PFSK-1 (cell line): ENCODE measurements around the gene EYA4.

Experiments
- POLR2AphosphoS5 ChIP-seq: IDR thresholded peaks from 2 replicates; pipeline ENCODE4 v1.6.1; 2012; ENCODE audit warnings: low read depth, mild to moderate bottlenecking, control low read depth, low read length, moderate library complexity
- SIN3A ChIP-seq: IDR thresholded peaks from 2 replicates; pipeline ENCODE4 v1.6.1; 2012; ENCODE audit warnings: mild to moderate bottlenecking, low read length, moderate library complexity, borderline replicate concordance; ENCODE audit not compliant: insufficient read depth
- TAF1 ChIP-seq: IDR thresholded peaks from 2 replicates; pipeline ENCODE4 v1.6.1; 2012; ENCODE audit warnings: low read length, control low read depth, borderline replicate concordance; ENCODE audit not compliant: insufficient read depth
- TF ChIP-seq, protein P1 (sequence below), 2 experiments: IDR thresholded peaks; 2 replicates each; pipeline versions ENCODE4 v1.6.1 to v1.8.0; 2011 to 2012; ENCODE audit warnings: low read depth in 2 of 2, low read length in 2 of 2, control low read depth in 1 of 2, inconsistent platforms in 1 of 2, mild to moderate bottlenecking in 1 of 2, moderate library complexity in 1 of 2; ENCODE audit not compliant: insufficient read depth in 1 of 2

DNA sequence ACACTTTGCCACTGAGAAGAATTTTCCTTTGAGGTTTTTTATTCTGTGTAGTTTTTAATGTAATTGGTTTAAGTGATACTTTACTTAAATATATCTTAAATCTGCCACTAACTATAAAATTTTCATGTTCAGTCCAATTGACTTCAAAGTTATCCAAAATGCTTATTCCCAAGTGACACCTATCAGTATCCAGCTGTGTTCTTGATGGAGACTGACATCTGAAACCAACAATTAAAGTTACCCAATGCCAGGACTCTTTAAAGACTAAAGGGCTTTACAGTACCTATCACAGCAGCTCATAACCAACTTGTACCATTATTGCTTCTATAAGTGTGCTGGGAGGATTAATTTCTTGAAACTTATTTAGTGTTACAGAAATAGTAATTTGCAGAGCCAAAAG is 13.8 kb upstream of the EYA4 start:
- TF ChIP-seq SIN3A, result no peak
- TF ChIP-seq POLR2AphosphoS5, result no peak
- no peak for TF ChIP-seq TAF1
- TF ChIP-seq, protein P1, sequence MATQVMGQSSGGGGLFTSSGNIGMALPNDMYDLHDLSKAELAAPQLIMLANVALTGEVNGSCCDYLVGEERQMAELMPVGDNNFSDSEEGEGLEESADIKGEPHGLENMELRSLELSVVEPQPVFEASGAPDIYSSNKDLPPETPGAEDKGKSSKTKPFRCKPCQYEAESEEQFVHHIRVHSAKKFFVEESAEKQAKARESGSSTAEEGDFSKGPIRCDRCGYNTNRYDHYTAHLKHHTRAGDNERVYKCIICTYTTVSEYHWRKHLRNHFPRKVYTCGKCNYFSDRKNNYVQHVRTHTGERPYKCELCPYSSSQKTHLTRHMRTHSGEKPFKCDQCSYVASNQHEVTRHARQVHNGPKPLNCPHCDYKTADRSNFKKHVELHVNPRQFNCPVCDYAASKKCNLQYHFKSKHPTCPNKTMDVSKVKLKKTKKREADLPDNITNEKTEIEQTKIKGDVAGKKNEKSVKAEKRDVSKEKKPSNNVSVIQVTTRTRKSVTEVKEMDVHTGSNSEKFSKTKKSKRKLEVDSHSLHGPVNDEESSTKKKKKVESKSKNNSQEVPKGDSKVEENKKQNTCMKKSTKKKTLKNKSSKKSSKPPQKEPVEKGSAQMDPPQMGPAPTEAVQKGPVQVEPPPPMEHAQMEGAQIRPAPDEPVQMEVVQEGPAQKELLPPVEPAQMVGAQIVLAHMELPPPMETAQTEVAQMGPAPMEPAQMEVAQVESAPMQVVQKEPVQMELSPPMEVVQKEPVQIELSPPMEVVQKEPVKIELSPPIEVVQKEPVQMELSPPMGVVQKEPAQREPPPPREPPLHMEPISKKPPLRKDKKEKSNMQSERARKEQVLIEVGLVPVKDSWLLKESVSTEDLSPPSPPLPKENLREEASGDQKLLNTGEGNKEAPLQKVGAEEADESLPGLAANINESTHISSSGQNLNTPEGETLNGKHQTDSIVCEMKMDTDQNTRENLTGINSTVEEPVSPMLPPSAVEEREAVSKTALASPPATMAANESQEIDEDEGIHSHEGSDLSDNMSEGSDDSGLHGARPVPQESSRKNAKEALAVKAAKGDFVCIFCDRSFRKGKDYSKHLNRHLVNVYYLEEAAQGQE (IDR thresholded peaks at IDR 0.05; ENCODE audit: insufficient read depth in 1 of 2, low read depth in 2 of 2, low read length in 2 of 2), result no peak
